Peyer's patch (tissue), 4 donors: ENCODE results near the gene FLRT1. TPM values are rescaled to one million over a fixed set of nuclear protein-coding genes. Genes with fewer than 3 reads are reported as not detected.
"Not testable (repeated sequence)": the region's sequence is repeated elsewhere in the genome, so short reads cannot be mapped to it uniquely, and the experiment has no call there.

ENCODE experiments used
- DNase-seq, 3 donors: peaks; one replicate each; pipeline ENCODE4 v3.0.0-alpha.2; 2017 to 2019
- H3K27ac ChIP-seq, 4 donors: fragments of 200-600 bp; sonication (generic); one replicate each; pipeline ENCODE4 v1.5.1; 2016 to 2019
- H3K27me3 ChIP-seq, 2 donors: fragments of 200-600 bp; sonication (generic); one replicate each; pipeline ENCODE4 v1.5.1; 2019
- H3K36me3 ChIP-seq, 3 donors: fragments of 200-600 bp; sonication (generic); one replicate each; pipeline ENCODE4 v1.5.1; 2016 to 2019
- H3K4me1 ChIP-seq, 4 donors: fragments of 200-600 bp; sonication (generic); one replicate each; pipeline ENCODE4 v1.5.1; 2016 to 2019
- H3K4me3 ChIP-seq, 4 donors: fragments of 200-600 bp; sonication (generic); 1 replicate in 3 of 4; 2 replicates in 1 of 4; pipeline ENCODE4 v1.5.1; 2016 to 2019; ENCODE audit warnings: mild to moderate bottlenecking in 1 of 4
- H3K9me3 ChIP-seq, 4 donors: fragments of 200-600 bp; sonication (generic); one replicate each; pipeline ENCODE4 v1.5.1; 2016 to 2019; ENCODE audit warnings: mild to moderate bottlenecking in 1 of 4
- POLR2A ChIP-seq, 2 donors: fragments of 450-650 bp; IDR thresholded peaks; one replicate each; pipeline ENCODE4 v1.5.1; 2017; ENCODE audit warnings: antibody characterized with exemption in 2 of 2, mild to moderate bottlenecking in 2 of 2, moderate library complexity in 2 of 2
- total RNA-seq, 4 donors: library from RNA; depleted of rRNA; stranded (reverse); fragments of >200 nt; gene quantifications; one replicate each; pipeline ENCODE4 v1.1.0, GENCODE V29; 2016
- TF ChIP-seq, protein P1 (sequence below), 6 experiments: fragments of 450-650 bp in 4 of 6; fragments of 200-600 bp in 2 of 6; sonication (generic) in 1 of 6; IDR thresholded peaks; one replicate each; pipeline ENCODE4 v1.5.1; 2017 to 2019; ENCODE audit warnings: antibody characterized with exemption in 6 of 6, mild to moderate bottlenecking in 3 of 6, moderate library complexity in 1 of 6

Gene FLRT1
- total RNA-seq, 4 donors from 2014 or later = 0.27 TPM; not detected in 3

DNA sequence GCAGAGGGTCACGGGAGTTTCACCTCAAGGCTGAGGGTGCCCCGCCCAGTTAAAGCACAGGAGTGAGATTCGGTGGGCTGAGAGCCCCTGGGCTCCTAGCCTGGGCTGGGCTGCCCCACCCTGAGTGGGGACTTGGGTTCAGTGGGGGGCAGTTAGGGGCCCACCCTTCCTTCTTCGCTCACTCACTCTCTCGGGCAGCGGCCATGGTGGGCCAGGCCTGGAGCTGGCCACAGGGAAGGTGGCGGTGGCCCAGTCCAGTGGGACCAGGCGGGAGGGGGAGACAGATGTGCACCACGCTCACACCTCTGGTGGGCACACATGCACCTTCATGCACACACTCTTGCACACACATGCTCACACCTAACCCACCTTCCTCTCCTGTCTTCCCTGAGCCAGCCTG, 6.1 kb downstream of the FLRT1 start:
- H3K9me3 ChIP-seq = no peaks in the 10 kb centered on the region
- no peak overlapping the region for H3K27ac ChIP-seq
- H3K36me3 ChIP-seq = no peaks in the 10 kb centered on the region
- peaks cover 0 to under 1% of the 10 kb centered on the region in 2 donors for H3K27me3 ChIP-seq
- TF ChIP-seq, protein P1, sequence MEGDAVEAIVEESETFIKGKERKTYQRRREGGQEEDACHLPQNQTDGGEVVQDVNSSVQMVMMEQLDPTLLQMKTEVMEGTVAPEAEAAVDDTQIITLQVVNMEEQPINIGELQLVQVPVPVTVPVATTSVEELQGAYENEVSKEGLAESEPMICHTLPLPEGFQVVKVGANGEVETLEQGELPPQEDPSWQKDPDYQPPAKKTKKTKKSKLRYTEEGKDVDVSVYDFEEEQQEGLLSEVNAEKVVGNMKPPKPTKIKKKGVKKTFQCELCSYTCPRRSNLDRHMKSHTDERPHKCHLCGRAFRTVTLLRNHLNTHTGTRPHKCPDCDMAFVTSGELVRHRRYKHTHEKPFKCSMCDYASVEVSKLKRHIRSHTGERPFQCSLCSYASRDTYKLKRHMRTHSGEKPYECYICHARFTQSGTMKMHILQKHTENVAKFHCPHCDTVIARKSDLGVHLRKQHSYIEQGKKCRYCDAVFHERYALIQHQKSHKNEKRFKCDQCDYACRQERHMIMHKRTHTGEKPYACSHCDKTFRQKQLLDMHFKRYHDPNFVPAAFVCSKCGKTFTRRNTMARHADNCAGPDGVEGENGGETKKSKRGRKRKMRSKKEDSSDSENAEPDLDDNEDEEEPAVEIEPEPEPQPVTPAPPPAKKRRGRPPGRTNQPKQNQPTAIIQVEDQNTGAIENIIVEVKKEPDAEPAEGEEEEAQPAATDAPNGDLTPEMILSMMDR (IDR thresholded peaks at IDR 0.05) = no peak
- no peak for TF ChIP-seq POLR2A (IDR thresholded peaks at IDR 0.05)
- H3K4me3 ChIP-seq = no peak overlapping the region
- no peak for DNase-seq
- H3K4me1 ChIP-seq = no peaks in the 10 kb centered on the region

DNA sequence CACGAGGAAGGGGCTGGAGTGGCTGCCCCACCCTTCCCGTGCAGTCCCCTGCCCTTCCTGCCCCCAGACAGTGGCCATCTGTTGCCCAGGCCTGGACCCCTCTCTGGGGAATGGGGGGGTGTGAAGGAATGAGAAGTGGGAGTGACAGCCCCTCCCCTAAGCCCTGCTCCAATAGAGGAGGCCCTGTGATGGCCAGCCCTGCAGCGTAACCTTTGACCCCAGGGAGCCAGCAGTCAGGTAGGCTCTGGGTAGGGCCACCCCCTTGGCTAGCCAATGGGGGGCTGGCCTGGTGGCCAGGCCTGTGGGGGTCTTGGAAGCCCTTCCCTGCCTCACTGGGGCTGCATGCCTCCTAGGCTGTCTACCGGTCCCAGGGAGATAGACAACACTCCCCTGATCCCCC, 6.6 kb downstream of the FLRT1 start:
- no peaks in the 10 kb centered on the region for H3K9me3 ChIP-seq
- no peak for DNase-seq
- no peaks in the 10 kb centered on the region for H3K36me3 ChIP-seq
- TF ChIP-seq, protein P1 (IDR thresholded peaks at IDR 0.05) = no peak
- TF ChIP-seq POLR2A (IDR thresholded peaks at IDR 0.05) = no peak
- no peak overlapping the region for H3K4me3 ChIP-seq
- no peaks in the 10 kb centered on the region for H3K27me3 ChIP-seq
- no peaks in the 10 kb centered on the region for H3K4me1 ChIP-seq
- H3K27ac ChIP-seq = no peak overlapping the region

DNA sequence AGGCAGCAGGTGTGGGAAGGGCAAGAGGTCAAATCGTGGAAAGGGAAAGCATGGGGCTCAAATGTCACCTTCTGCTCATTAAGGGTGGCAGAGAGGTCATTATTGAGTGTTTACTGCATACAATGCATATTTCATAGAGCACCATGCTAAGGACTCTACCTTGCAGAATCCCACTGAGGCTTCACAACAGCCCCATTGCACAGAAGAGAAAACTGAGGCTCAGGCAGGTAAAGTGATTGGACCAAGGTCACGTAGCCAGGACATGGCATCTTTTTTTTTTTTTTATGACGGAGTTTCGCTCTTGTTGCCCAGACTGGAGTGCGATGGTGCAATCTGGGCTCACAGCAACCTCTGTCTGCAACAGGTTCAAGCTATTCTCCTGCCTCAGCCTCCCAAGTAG, 7.8 kb downstream of the FLRT1 start:
- Histone ChIP-seq H3K9me3 (no peaks in the 10 kb centered on the region), H3K27me3 (no peaks in the 10 kb centered on the region), H3K4me3 (no peak overlapping the region), H3K27ac (no peak overlapping the region), H3K4me1 (no peaks in the 10 kb centered on the region), H3K36me3 (no peaks in the 10 kb centered on the region)
- no peak for TF ChIP-seq POLR2A (IDR thresholded peaks at IDR 0.05)
- TF ChIP-seq, protein P1 (IDR thresholded peaks at IDR 0.05) = no peak
- DNase-seq = no peak

DNA sequence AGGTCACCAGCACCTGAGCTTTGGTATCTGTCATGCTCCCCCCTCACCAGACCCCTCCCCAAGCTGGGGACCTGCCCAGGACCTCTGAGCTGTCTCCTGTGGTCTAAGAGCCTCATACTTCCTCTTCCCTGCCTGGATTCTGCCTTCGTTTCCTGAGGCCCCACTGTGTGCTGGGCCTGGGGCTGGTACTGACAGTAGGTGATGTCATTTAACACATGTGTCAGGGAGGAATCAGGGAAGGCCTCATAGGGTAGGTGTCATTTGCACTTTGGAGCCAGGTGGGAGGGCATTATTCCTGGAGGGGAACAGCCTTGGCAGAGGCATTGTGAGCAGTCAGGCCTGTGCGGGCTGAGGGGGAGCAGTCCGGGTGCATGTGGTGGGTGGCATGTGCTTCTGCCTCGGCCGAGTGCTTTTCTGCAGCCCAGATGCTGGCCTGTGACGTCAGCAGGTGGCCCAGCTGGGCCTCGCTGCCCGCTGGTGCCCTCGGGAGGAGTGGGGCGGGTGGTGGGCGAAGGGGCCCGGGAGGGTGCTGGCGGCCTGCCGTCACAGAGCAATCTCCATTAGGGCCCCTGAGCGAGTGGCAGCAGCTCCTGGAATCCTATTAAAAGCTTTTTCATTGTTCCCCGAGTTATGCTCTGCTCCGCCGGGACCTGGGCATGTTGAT, 9.1 kb downstream of the FLRT1 start:
- H3K36me3 ChIP-seq = no peaks in the 10 kb centered on the region
- H3K27me3 ChIP-seq = no peaks in the 10 kb centered on the region
- H3K27ac ChIP-seq = no peak overlapping the region
- H3K4me1 ChIP-seq = no peaks in the 10 kb centered on the region
- TF ChIP-seq, protein P1 (IDR thresholded peaks at IDR 0.05) = no peak
- no peak for TF ChIP-seq POLR2A (IDR thresholded peaks at IDR 0.05)
- no peaks in the 10 kb centered on the region for H3K9me3 ChIP-seq
- H3K4me3 ChIP-seq = no peak overlapping the region
- no peak for DNase-seq

DNA sequence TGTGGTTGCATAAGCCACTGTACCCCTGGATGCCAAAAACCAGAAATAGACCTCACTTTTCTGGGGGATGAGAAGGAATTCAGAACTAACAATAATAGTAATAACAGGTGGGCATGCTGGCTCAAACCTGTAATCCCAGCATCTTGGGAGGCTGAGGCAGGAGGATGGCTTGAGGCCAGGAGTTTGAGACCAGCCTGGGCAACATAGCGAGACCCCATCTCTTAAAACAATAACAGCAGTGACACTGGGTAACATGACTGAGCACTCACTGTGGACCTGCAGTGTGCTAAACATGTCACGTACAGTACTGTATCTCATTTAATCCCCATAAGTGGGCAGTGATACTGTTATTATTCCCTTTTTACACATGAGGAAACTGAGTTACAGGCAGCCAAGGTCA, 10.0 kb downstream of the FLRT1 start:
- H3K4me1 ChIP-seq = no peaks in the 10 kb centered on the region
- H3K36me3 ChIP-seq = no peaks in the 10 kb centered on the region
- no peak overlapping the region for H3K27ac ChIP-seq
- H3K9me3 ChIP-seq = no peaks in the 10 kb centered on the region
- no peak for DNase-seq
- TF ChIP-seq, protein P1 (IDR thresholded peaks at IDR 0.05) = no peak
- no peak for TF ChIP-seq POLR2A (IDR thresholded peaks at IDR 0.05)
- no peaks in the 10 kb centered on the region for H3K27me3 ChIP-seq
- H3K4me3 ChIP-seq = no peak overlapping the region

DNA sequence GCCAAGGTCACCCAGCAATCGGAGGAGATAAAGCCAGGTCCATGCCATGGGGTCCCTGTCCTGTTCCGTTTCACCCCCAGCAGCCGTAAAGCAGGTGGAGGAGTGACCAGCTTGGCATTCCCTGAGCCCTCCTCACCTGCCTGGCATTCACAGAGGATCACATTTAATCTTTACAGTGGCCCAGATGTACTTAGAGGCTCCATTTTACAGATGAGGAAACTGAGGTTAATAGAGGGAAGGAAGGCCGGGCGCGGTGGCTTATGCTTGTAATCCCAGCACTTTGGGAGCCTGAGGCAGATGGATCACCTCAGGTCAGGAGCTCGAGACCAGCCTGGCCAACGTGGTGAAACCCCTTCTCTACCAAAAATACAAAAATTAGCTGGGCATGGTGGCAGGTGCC, 11.6 kb downstream of the FLRT1 start:
- not testable (repeated sequence) for H3K9me3 ChIP-seq, DNase-seq, H3K36me3 ChIP-seq, H3K27me3 ChIP-seq, H3K4me1 ChIP-seq, H3K4me3 ChIP-seq, H3K27ac ChIP-seq
